GM18507 (cell line): Measurements from ENCODE around the gene GNAO1.

Source experiments
- DNase-seq: peaks from one replicate; pipeline ENCODE4 v3.0.0; 2011; ENCODE audit warnings: low read depth; ENCODE audit not compliant: insufficient read length; ENCODE audit errors: extremely low spot score
- FAIRE-seq: peaks from 2 replicates; lab custom pipeline; 2011; peaks lifted over from hg19 to GRCh38; lab: Jason Lieb, UNC

Gene GNAO1

DNA sequence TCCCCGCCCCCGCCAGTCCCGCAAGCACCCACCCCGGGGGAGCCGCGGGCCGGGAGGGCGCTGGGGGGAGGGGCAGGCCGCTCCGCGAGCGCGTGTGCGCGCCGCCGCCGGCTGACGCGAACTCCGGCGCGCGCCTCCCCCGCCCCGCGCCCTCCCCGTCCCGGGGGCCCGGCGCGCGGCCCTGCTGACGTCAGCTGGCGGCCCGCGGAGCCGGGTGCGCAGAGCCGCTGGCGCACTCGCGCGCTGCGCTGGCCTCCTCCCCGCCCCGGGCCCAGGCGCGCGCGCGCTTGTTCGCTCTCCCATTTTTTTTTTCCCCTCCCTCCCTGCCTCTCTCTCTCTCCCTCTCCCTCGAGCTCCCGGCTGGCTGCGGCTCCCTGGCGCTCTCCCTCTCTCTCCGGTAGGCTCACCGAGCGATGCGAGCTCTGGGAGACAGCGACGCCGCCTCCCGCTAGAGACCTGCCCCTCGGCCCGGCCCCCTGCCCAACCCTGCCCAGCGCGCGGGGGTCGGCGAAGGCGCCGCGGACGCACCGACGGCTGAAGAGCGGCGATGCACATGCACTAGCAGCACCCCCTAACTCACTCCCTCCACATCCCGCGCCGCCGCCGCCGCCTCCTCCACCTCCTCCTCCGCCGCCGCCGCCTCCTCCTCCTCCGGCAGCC lies at the start of gene GNAO1:
Gene GNAO1 (plus strand): TSS at position 334 of the 660 bp plus-strand sequence. CDS start 747 bp downstream, outside the sequence.
- no peak for FAIRE-seq
- peak; percentile 15 for DNase-seq

DNA sequence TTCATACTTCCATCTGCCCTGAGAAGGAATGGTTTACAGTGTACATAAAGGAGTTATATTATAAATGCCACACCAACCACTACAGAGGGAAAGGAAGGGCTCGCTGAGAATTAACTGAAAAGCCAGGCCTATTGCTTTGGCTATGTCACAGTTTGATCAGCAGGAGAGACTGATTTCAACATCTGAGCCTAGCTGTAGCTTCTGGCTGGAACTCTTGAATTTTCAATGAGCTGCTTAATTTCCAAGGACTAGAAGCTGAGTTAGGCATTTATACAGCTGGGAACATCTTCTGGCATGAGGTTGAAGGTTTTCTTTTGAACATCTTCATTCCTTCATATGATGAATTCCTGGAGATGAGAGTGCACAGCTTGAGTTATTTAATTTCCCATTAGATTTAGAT lies 47.6 kb upstream of the GNAO1 start:
- FAIRE-seq = no peak

DNA sequence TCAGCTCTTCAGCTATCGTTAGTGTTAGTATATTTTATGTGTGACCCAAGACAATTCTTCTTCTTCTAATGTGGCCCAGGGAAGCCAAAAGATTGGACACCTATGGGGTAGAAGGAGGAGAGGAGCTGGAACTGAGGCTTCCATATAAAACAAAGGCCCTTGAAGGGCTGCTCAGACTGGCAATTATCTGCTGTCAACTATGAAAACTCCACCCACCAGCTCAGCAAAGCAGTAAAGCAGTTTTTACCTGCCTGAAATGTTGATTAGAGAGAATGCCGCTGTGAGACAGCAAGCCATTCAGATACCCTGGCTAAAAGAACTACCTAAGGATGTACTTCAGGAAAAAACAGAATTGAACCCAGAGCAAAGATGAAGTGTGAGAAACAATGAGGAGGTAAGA lies 45.9 kb upstream of the GNAO1 start:
- no peak for FAIRE-seq
- DNase-seq = no peak

More for the DNA sequence above, 47.6 kb upstream of the GNAO1 start:
- no peak for DNase-seq

DNA sequence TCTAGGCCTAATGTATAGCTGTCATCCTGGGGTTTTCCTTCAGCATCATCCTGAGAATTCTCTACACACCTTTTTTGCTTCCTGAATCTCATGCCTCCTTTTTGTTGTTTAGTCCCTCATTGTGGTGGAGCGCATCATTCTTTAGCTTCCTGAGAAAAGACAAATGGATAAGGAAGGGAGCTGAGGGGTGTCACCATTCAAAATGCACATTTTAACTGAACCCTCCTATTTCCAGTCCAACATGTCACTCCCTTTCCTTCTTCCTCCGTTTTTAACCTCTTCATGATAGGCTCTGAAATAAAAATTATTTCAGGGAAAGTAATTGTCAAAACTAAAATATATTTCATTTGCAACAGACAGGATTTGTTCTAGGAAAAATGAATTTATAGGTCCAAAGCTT lies 39.7 kb upstream of the GNAO1 start:
- DNase-seq = no peak
- FAIRE-seq = no peak

DNA sequence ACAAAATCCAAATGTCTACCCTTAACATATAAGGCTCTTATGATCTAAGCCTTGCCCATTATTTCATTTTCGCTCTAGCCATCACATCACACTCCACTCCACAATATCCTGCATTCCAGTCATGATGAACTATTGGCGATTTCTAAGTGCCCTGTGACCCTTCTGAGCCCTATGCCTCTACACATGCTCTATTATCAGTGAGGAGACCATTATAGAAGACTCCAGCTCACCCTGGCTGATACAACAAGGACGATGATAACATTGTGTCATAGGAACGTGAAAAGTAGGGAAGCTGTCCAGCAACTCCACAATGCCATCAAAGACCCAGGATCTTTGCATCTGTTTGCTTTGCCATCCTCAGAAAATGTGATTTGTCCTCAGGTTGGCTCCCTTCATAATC lies 29.6 kb upstream of the GNAO1 start:
- DNase-seq (no peak), FAIRE-seq (no peak)

DNA sequence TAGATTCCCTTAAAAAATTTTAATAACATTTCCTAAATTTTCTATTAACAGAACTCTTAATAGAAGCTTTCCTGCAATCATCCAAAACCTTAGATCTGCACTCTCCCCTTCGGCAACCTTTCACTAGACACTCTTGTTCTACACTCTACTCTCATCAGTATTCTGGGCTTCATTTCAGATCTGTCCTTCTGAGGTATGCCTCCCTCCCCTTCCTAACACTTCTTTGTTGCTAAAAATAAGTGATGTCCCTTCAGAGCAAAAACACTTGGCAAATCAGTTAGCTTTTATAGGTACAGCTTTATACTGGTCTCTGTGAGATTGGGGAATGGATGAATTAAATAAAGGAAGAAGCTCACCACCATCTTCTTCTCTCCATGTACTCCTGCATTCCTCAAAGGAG lies 28.2 kb upstream of the GNAO1 start:
- DNase-seq = no peak
- FAIRE-seq = no peak

DNA sequence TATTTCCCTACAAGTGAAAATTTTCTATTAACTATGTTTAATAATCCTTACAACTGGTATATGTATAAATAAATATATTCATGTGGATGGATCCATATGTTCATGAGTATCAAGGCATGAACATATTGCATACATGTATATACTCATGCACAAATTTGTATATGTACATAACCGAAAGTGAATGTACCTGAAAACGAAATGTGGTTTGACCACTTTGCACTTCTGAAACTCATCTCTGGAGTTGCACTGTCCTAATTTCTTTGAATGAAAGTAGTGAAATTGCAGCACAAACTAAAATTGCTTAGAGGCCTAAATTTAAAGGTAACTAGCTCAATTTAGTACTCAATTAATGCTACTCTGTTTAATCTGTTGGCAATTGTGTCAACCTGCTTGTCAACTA lies 27.4 kb upstream of the GNAO1 start:
- peak; percentile 29 for FAIRE-seq
- DNase-seq = no peak

DNA sequence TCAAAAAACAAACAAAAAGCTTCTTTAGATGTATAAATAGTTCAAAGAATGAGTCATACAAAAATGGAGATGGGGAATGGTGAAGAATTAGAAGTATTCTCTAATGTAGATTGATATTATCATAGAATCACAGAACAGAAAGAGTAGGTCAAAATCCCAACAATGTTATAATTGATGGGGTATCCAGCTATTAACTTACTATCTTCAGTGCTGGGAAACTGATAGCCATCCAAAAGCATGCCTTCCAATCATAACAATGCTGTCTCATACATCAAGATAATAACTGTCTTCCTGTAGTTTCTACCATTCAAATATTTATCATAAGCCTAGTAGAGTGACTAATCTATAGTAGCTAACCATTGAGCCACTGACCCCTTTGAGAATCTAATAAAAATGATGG lies 26.7 kb upstream of the GNAO1 start:
- FAIRE-seq (no peak), DNase-seq (no peak)

DNA sequence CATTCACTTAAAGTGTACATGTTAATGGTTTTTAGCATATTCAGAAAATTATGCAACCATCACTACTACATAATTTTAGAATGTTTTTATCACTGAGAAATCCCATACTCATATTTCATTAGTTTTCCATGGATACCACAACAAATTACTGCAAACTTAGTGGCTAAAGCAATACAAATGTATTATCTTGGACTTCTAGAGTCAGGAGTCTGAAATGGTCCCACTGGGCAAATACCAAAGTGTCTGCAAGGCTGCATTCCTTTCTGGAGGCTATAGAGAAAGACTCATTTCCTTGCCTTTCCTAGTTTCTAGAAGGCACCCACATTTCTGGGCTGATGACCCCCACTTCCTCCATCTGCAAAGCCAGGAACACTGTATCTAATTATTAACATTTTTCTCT lies 16.9 kb upstream of the GNAO1 start:
- no peak for DNase-seq
- FAIRE-seq = no peak

DNA sequence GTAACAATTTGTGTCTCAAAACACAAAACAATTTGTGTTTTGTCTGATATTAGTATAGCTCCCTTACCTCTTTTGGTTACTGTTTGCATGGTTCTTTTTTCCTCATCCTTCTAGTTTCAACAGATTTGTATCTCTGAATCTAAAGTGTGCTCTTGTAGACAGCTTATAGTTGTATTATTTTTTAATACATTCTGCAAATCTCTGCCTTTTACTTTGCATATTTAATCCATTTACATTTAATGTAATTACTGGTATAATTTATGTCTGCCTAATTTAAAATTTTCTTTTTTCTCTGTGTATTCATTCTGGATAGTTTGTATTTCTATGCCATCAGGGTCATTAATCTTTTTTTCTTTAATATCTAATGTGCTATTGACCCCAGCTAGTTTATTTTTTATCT lies 9.9 kb upstream of the GNAO1 start:
- FAIRE-seq (no peak), DNase-seq (no peak)

DNA sequence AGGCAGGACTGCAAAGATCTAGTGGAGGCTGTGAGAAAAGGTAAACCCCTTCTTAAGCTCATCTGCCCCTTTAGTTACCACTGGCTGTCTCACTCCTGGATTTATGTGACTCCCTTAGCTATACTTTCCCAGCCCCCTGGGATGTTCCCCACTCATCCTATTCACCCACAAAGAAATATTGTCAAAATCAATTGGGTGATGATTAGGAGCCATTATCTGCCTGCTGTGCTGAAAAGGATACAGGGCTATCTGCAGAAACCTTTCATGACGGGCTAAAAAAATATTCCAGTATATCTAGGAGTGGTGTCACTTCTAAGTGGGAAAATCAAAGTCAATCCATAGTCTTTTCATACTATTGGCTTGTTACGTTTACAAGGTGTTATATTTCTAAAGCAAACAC lies 8.0 kb upstream of the GNAO1 start:
- FAIRE-seq = no peak
- DNase-seq = no peak

DNA sequence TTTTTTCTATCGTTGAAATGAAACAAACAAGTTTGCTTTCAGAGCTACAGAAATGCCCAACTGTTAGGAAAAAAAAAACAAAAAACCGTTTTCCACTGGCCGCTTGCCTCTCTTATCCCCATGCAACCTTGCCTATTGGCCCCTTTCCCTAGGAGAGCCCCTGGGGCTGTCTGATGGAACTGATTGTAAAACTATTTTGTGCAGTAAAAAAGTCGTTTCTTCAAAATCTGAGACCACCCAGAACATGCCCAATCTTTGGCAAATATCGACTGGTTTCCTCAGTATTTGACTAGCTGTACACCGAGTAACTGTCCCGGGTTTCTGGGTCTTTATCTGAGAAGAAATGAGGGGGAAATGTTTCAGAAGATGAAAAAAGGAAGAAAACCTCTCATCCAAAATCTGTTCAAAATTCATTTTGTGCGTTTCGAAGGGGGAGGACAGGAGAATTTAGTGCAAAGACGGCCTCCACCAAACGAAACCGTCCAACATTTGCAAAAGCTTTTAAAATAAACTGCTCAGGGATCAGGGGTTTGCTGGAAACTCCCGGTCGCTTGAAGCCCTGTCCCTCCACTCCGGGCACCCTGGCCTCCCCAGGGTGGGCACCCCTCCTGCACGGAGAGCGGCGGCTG lies 1.1 kb upstream of the GNAO1 start:
- FAIRE-seq (no peak), DNase-seq (no peak)

DNA sequence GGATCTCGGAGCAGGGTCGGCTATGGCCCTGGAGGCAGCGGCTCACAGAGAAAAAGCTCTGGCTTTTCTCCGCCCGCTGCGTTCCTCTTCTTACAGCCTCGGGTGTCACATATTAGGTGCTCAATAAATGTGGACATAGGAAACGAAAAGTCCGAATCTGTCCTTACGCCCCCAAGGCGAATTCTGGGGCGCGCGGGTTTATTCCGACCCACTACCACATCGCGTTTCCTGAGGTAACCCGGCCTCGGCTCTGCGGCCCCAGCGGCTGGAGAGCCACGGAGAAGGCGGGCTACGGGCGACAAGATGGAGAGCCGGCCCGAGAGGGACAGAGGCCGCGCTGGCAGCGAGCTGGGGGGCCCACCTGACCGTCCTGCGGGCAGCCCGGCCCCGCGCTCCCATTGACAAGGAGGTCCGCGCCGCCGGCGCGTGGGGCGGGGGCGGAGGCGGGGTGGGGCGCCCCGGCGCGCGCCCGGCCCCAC lies 573 bp upstream of the GNAO1 start:
- FAIRE-seq (no peak), DNase-seq (no peak)

DNA sequence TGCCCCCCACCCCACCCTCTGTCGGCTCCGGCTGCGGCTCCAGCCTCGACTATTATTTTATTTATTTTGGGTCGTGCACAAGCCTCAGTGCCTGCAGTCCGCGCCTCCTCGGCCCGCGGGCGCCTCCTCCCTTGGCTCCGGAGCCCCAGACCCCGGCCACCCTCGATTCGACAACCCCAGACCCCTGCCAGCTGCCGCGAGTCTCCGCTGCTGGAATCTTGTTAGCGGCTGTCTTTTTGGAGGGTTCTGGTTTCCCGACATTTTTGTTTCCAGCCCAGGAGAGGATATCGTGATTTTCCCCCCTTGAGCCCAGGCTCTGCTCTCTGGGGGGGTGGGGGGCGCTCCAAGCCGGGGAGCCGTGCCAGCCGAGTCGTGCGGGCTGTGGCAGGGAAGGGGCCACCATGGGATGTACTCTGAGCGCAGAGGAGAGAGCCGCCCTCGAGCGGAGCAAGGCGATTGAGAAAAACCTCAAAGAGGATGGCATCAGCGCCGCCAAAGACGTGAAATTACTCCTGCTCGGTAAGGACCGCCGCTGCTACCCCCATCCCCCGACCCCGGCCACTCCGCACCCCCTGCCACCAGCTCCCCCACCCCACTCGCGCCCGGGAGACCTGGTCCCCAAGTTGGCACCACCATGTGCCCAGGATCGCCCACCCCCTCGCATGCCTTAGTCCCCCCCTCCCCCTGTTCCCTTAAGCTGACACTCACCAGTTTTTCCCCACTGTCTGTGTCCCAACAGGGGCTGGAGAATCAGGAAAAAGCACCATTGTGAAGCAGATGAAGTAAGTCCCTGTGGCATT lies 746 bp downstream of the GNAO1 start:
- FAIRE-seq (no peak), DNase-seq (no peak)

DNA sequence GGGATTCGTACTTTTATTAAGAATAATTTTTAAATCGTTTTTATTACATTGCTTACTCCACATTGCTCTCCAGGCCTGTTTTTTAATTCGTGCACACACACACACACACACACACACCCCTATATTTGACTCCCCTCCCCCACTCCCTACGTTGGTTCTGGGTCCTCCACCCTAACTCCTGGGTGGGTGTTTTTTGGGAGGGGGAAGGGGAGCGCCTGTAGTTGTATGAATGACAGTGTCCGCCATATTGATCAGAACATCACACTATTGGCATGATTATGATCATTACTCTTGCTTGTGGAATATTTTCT lies 1.3 kb downstream of the GNAO1 start:
- FAIRE-seq = no peak

DNA sequence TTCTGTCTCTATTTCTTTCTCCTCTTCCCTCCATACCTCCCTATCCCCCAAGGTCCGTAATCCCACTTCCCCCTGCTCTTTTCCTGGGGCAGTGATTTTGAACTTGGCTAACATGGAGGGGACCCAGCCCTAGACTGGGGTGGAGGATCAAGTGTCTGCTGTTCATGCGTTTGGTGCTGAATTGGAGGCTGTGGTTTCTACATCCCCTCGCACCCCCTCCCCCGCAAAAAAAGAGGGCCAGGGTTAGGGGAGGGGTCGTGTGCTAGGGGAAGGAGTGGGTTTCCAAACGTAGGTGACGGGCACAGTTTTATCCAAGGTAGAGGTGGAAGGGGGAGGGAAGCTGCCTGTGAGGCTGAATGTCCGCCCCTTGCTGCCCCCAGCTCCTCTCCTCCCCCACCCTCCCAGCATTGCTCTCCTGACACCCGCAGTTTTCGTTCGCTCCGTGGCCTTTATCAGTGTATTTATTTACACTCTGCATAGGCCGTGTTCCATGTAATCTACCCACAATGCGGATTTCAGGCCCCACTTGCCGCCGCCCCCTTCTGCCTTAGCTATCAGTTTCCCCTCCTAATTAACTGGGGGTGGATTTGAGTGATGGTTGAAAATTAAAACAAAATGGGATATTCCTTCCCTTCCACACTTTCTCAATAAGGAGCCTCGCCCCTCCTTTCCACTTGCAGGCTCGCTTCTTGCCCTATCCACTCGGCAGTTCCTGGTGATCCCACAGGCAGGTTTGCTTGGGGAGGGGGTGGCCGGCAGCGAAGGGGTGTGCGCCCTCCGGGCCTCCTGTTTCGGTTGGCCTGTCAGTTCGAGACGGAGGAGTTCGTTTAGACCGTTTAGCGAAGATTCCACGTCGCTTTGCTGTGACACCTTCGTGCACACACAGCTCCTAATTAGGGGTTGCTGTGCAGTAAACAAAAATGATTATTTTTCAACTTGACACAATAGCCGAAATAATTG lies 2.0 kb downstream of the GNAO1 start:
- no peak for FAIRE-seq
- no peak for DNase-seq

More for the DNA sequence above, 1.3 kb downstream of the GNAO1 start:
- DNase-seq = no peak

DNA sequence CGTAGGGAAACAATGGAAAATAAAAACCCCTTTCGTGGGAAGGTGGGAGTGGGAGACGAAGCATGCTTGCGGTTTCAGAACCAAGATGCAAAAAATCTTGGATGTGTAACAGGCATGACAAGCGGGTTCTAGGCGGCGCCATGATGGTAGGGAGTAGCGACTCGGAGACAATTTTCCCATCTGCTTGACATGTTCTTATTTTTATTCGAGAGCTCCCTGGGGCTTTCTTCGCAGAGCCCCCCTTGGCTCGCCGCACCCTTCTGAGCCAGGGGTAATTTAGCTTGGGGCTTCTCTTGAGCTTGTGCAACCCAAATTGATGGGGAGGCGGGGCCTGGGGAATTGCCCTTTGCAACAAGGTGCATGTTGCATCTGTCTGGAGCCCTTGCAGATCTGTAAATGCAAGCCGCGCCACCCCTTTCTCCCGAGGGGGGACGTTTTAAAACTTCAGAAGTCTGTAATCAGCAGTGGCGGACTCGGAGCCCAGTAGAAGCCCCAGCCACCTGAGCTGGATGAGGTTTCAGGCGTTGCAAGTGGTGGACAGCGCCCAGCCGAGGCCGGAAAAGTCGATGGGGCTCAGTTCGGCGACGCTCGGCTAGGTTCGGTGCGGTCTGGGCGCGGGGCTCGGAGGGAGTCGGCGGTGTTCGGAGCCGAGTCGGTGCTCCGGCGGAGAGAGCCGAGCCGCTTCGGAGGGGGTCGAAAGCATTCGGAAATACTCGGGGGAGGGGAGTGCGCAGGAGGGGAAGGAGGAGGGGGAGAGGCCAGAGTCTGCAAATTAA lies 2.9 kb downstream of the GNAO1 start:
- FAIRE-seq = no peak
- no peak for DNase-seq

DNA sequence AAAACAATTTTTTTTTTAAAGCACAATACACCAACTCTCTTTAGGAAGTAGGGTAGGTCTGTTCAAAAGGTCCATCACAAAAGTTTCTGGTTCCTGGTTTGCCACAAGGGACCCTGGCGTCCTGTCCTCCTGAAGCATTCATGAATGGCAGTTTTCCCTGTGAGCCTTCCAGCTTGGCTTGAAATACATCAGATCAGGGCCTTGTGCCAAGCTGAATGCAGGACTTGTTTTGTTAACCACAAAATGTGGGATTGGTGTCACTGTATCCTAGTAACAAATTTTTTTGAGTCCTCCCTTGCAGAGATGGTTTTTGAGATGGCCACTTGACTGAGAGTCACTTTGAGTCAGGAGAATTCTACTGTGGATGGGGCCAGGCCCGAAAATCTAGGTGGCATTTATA lies 3.9 kb downstream of the GNAO1 start:
- DNase-seq (no peak), FAIRE-seq (no peak)

DNA sequence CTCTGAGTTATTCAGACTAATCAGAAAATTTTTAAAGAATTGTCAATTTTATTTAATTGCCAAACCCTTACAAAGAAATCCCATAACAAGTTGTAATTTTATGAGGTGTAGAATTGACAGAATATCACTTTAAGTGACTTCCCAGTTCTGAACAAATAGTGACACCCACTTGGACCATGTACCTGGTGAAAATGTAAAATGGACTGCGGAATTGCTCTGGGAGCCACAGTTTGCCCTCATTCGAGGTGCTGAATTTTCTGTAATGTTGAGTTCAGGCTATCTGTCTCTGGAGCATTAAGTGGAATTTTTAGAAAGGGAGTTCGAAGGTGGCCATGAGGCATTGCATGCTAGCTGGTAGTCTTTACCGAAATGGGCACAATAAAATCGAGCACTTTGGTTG lies 5.1 kb downstream of the GNAO1 start:
- FAIRE-seq (no peak), DNase-seq (no peak)
